GM12878 (cell line): ENCODE results near the gene RPL21. TPM values are rescaled to one million over a fixed set of nuclear protein-coding genes. Genes with fewer than 3 reads are reported as not detected.

Source experiments
- ATAC-seq: fragments of 200-7000 bp; cut with Tn5 transposase; 3 replicates; pipeline ENCODE4 v1.9.1; 2020; ENCODE audit warnings: mild to moderate bottlenecking, moderate library complexity
- BruUV-seq: library from RNA; stranded (reverse); fragments of 400-500 nt; replicated peaks from 2 replicates; lab custom pipeline; 2021; lab: Mats Ljungman, UMichigan
- CTCF ChIA-PET: fragments of 300-600 bp; sonication (Branson Sonifier 250); formaldehyde crosslinking; extraction: SDS; loops from one replicate; lab custom pipeline; 2021; ENCODE audit warnings: inconsistent platforms; lab: Yijun Ruan, JAX
- POLR2A ChIA-PET: fragments of 350-600 bp; formaldehyde crosslinking; extraction: SDS; loops from one replicate; lab custom pipeline; 2021; ENCODE audit warnings: inconsistent platforms; lab: Charles Lee
- RAD21 ChIA-PET: fragments of 300-600 bp; sonication (Branson Sonifier 250); formaldehyde crosslinking; loops from one replicate; lab custom pipeline; 2023; ENCODE audit warnings: antibody characterized with exemption; ENCODE audit not compliant: unreplicated experiment; lab: Charles Lee
- SMC1A ChIA-PET: fragments of 300-600 bp; sonication (Branson Sonifier 250); formaldehyde crosslinking; loops from one replicate; lab custom pipeline; 2023; ENCODE audit not compliant: unreplicated experiment, uncharacterized antibody; lab: Charles Lee
- DNase-seq: peaks from one replicate; pipeline ENCODE4 v3.0.0-alpha.2; 2011; ENCODE audit warnings: low read depth, low spot score
- FAIRE-seq: peaks from 3 replicates; lab custom pipeline; 2011; peaks lifted over from hg19 to GRCh38; lab: Jason Lieb, UNC
- H2AFZ ChIP-seq: 2 replicates; pipeline ENCODE4 v1.6.0; 2011; ENCODE audit warnings: low read depth, low read length, control low read depth; ENCODE audit not compliant: control insufficient read depth
- H3K27ac ChIP-seq: 2 replicates; pipeline ENCODE4 v1.5.1; 2011; ENCODE audit warnings: control low read depth; ENCODE audit not compliant: control insufficient read depth, insufficient read depth
- H3K27me3 ChIP-seq, 2 experiments: replicated peaks in 1 of 2; 2 replicates each; pipeline versions ENCODE4 v1.6.0 to v1.6.1; 2011; ENCODE audit warnings: low read length in 1 of 2; ENCODE audit not compliant: control insufficient read depth in 2 of 2, insufficient read depth in 2 of 2
- H3K36me3 ChIP-seq, 2 experiments: 2 replicates each; pipeline ENCODE4 v1.5.1; 2011; ENCODE audit warnings: low read length in 1 of 2; ENCODE audit not compliant: control insufficient read depth in 2 of 2, insufficient read depth in 2 of 2
- H3K4me1 ChIP-seq: 2 replicates; pipeline ENCODE4 v1.6.1; 2011; ENCODE audit warnings: mild to moderate bottlenecking, low read length, moderate library complexity, mixed read lengths; ENCODE audit not compliant: control insufficient read depth, insufficient read depth
- H3K4me2 ChIP-seq: 2 replicates; pipeline ENCODE4 v1.6.0; 2011; ENCODE audit warnings: control low read depth; ENCODE audit not compliant: control insufficient read depth, insufficient read depth
- H3K4me3 ChIP-seq: fragments of 200-600 bp; sonication (generic); 2 replicates; pipeline ENCODE4 v1.5.1; 2016
- H3K79me2 ChIP-seq: 2 replicates; pipeline ENCODE4 v1.6.0; 2011; ENCODE audit warnings: low read length; ENCODE audit not compliant: control insufficient read depth, insufficient read depth
- H3K9ac ChIP-seq: 2 replicates; pipeline ENCODE4 v1.8.0; 2011; ENCODE audit warnings: low read length, control low read depth, mixed read lengths; ENCODE audit not compliant: control insufficient read depth, insufficient read depth
- H3K9me3 ChIP-seq: replicated peaks from 3 replicates; pipeline ENCODE4 v1.5.1; 2011; ENCODE audit warnings: mild to moderate bottlenecking, low read length; ENCODE audit not compliant: control insufficient read depth, insufficient read depth
- H4K20me1 ChIP-seq: 2 replicates; pipeline ENCODE4 v1.6.0; 2011; ENCODE audit not compliant: control insufficient read depth, insufficient read depth
- ATF7 ChIP-seq: fragments of 450-650 bp; IDR thresholded peaks from 2 replicates; pipeline ENCODE4 v1.6.1; 2016; ENCODE audit warnings: low read depth, mild to moderate bottlenecking
- BCL3 ChIP-seq: IDR thresholded peaks from 2 replicates; pipeline ENCODE4 v1.6.1; 2011; ENCODE audit warnings: borderline replicate concordance, low read depth, mild to moderate bottlenecking, moderate library complexity, low read length; ENCODE audit not compliant: insufficient read depth, poor library complexity, severe bottlenecking
- CHD4 ChIP-seq: fragments of 200-600 bp; sonication (generic); IDR thresholded peaks from 2 replicates; pipeline ENCODE4 v1.6.1; 2016; ENCODE audit warnings: mild to moderate bottlenecking
- CREB1 ChIP-seq: IDR thresholded peaks from 2 replicates; pipeline ENCODE4 v1.6.1; 2012; ENCODE audit warnings: low read depth, mild to moderate bottlenecking, inconsistent platforms
- E2F4 ChIP-seq: IDR thresholded peaks from 2 replicates; pipeline ENCODE4 v1.6.1; 2012; ENCODE audit warnings: low read depth, low read length, improper control_type of control experiment
- EP300 ChIP-seq, 2 experiments: fragments of 150-350 bp in 1 of 2; IDR thresholded peaks; 2 replicates each; pipeline ENCODE4 v1.6.1; 2011 to 2012; ENCODE audit warnings: low read depth in 2 of 2, low read length in 2 of 2, borderline replicate concordance in 1 of 2, improper control_type of control experiment in 1 of 2, inconsistent platforms in 1 of 2; ENCODE audit not compliant: control insufficient read depth in 1 of 2
- ESRRA ChIP-seq: IDR thresholded peaks from 2 replicates; pipeline ENCODE4 v1.6.1; 2012; ENCODE audit warnings: mild to moderate bottlenecking, low read length, improper control_type of control experiment
- FOXM1 ChIP-seq: IDR thresholded peaks from 2 replicates; pipeline ENCODE4 v1.6.1; 2012; ENCODE audit warnings: low read depth, mild to moderate bottlenecking, inconsistent platforms, low read length, moderate library complexity
- IKZF1 ChIP-seq: fragments of 450-650 bp; conservative IDR thresholded peaks from 2 replicates; pipeline ENCODE4 v1.6.1; 2017; ENCODE audit warnings: antibody characterized with exemption, mild to moderate bottlenecking
- RAD21 ChIP-seq: IDR thresholded peaks from 2 replicates; pipeline ENCODE4 v1.6.1; 2011; ENCODE audit warnings: mild to moderate bottlenecking, low read depth, low read length, moderate library complexity; ENCODE audit not compliant: insufficient read depth
- RAD51 ChIP-seq: fragments of 450-650 bp; IDR thresholded peaks from 2 replicates; pipeline ENCODE4 v1.6.1; 2016; ENCODE audit warnings: moderate library complexity, mild to moderate bottlenecking, inconsistent platforms
- RUNX3 ChIP-seq: IDR thresholded peaks from 2 replicates; pipeline ENCODE4 v1.6.1; 2012; ENCODE audit warnings: low read length, inconsistent platforms
- SUZ12 ChIP-seq: fragments of 200-600 bp; sonication (generic); IDR thresholded peaks from one replicate; pipeline ENCODE4 v1.6.1; 2018; ENCODE audit warnings: antibody characterized with exemption, mild to moderate bottlenecking; ENCODE audit not compliant: unreplicated experiment
- ZBED1 ChIP-seq: IDR thresholded peaks from 2 replicates; pipeline ENCODE4 v1.6.1; 2016; ENCODE audit warnings: borderline replicate concordance
- WGBS: methylation state at CpG from one replicate; pipeline ENCODE4 v1.1.6; 2016; ENCODE audit warnings: low lambda C conversion rate; ENCODE audit not compliant: insufficient replicate concordance, insufficient coverage; ENCODE audit errors: missing lambda C conversion rate; 5-methylcytosine and 5-hydroxymethylcytosine counted together
- in situ Hi-C: fragments of 300-500 bp; cut with MboI; formaldehyde crosslinking; loops from 9 replicates; pipeline ENCODE4 v1.14.3; 2018; ENCODE audit warnings: mixed read lengths
- intact Hi-C: fragments of 100-400 bp; cut with micrococcal nuclease; formaldehyde crosslinking; loops from one replicate; pipeline ENCODE4 v1.14.2; 2022; ENCODE audit not compliant: unreplicated experiment
- polyA plus RNA-seq, 11 experiments: library from polyadenylated mRNA; depleted of rRNA in 4 of 11; unstranded in 6 of 11; stranded (reverse) in 5 of 11; fragments of >200 nt; fragmentation: Nextera tagmentation in 4 of 11; fragmentation: Illumina TruSeq in 1 of 11; extraction: Ambion mirVana in 4 of 11; extraction: Trizol in 1 of 11; gene quantifications; 1 replicate in 1 of 11; 2 replicates in 10 of 11; pipeline versions ENCODE4 v1.2.1 to v1.2.3, GENCODE V29; 2011 to 2016; ENCODE audit warnings: inconsistent platforms in 2 of 11, missing spikeins in 2 of 11, low read depth in 1 of 11
- total RNA-seq, 4 experiments: library from RNA; depleted of rRNA in 3 of 4; stranded (reverse); fragments of >200 nt in 3 of 4; fragmentation: Illumina TruSeq in 1 of 4; extraction: Trizol in 1 of 4; gene quantifications; 2 replicates each; pipeline versions ENCODE4 v1.2.1 to v1.2.3, GENCODE V29; 2013 to 2021

RPL21 gene
- total and polyA plus RNA-seq, 10 of the 15 experiments (the other 5 are each of a cell fraction or from before 2014, with no cell fraction given), result 817 to 9,760 (median 1,698) TPM

GRCh38 chr13:27219611-27220010 is 31.7 kb upstream of the RPL21 start:
- no TSS peak for BruUV-seq
- Histone ChIP-seq H4K20me1 (no peaks in the 10 kb centered on the region), H3K36me3 (no peaks in the 10 kb centered on the region), H3K9me3 (no peaks in the 10 kb centered on the region; the same call in 2 of the 3 replicates), H2AFZ (no peak overlapping the region), H3K79me2 (no peaks in the 10 kb centered on the region), H3K4me1 (peaks cover 8% of the 10 kb centered on the region), H3K27me3 (no peaks in the 10 kb centered on the region), H3K9ac (no peak overlapping the region), H3K27ac (no peak overlapping the region), H3K4me2 (no peak overlapping the region), H3K4me3 (no peak overlapping the region)
- RAD21 ChIA-PET, result interaction anchor here (0.8 kb wide), 1 partner anchor 45 kb away, joined by 3 read pairs; no protein-coding TSS in a partner anchor
- CTCF ChIA-PET, result interaction anchor here (0.8 kb wide), 1 partner anchor 142 kb away, joined by 4 read pairs; no protein-coding TSS in a partner anchor
- SMC1A ChIA-PET, result interaction anchor here (1.7 kb wide), 1 partner anchor 87 kb away, joined by 4 read pairs; no protein-coding TSS in a partner anchor
- POLR2A ChIA-PET, result no interaction called here
- TF ChIP-seq FOXM1 (no peak), BCL3 (no peak), SUZ12 (no peak), RAD51 (no peak), EP300 (IDR thresholded peaks at IDR 0.05; ENCODE audit: borderline replicate concordance in 1 of 2, control insufficient read depth in 1 of 2, low read depth in 2 of 2, low read length in 2 of 2) (no peak), RAD21 (no peak), ATF7 (no peak), ZBED1 (no peak), IKZF1 (no peak), E2F4 (no peak), RUNX3 (no peak), ESRRA (no peak), CREB1 (no peak), CHD4 (no peak)
- ATAC-seq (no peak), FAIRE-seq (no peak), DNase-seq (no peak)
- intact Hi-C loops (no loop called here), in situ Hi-C loops (no loop called here)
- 92% methylated on average over 19 of the region's 19 CpGs for WGBS
